HEK293 (cell line): Measurements from ENCODE around the gene CCDC61.
A peak's percentile ranks its signal among the peaks of the same experiment; 100 is the strongest.

Source experiments
- BCL11B ChIP-seq: fragments of 450-650 bp; formaldehyde crosslinking; IDR thresholded peaks from 2 replicates; pipeline ENCODE4 v1.5.1; 2016; ENCODE audit warnings: low read depth, missing biosample characterization, missing genetic modification characterization
- HOXD13 ChIP-seq: sonication (generic); formaldehyde crosslinking; IDR thresholded peaks from 2 replicates; pipeline ENCODE4 v1.8.0; 2022; ENCODE audit warnings: missing genetic modification reagents, borderline replicate concordance
- OVOL3 ChIP-seq: fragments of 450-650 bp; formaldehyde crosslinking; IDR thresholded peaks from 2 replicates; pipeline ENCODE4 v1.5.1; 2016; ENCODE audit warnings: missing biosample characterization, missing genetic modification characterization
- SCRT2 ChIP-seq: fragments of 450-650 bp; formaldehyde crosslinking; IDR thresholded peaks from 2 replicates; pipeline ENCODE4 v1.5.1; 2016; ENCODE audit warnings: missing biosample characterization, missing genetic modification characterization
- SETDB1 ChIP-seq: IDR thresholded peaks from one replicate; pipeline ENCODE4 v1.6.1; 2017; ENCODE audit warnings: mild to moderate bottlenecking, low read length, moderate library complexity, mixed read lengths; ENCODE audit not compliant: insufficient read length
- TCF7L2 ChIP-seq: IDR thresholded peaks from 2 replicates; pipeline ENCODE4 v1.6.1; 2011; ENCODE audit warnings: low read depth, mild to moderate bottlenecking, inconsistent platforms, low read length, moderate library complexity, borderline replicate concordance
- ZNF138 ChIP-seq: fragments of 450-650 bp; formaldehyde crosslinking; IDR thresholded peaks from 2 replicates; pipeline ENCODE4 v1.5.1; 2016; ENCODE audit warnings: missing biosample characterization, missing genetic modification characterization, borderline replicate concordance
- ZNF169 ChIP-seq: fragments of 450-650 bp; formaldehyde crosslinking; IDR thresholded peaks from 2 replicates; pipeline ENCODE4 v1.5.1; 2016; ENCODE audit warnings: missing biosample characterization, missing genetic modification characterization
- ZNF174 ChIP-seq: fragments of 450-650 bp; formaldehyde crosslinking; IDR thresholded peaks from 2 replicates; pipeline ENCODE4 v1.5.0; 2017; ENCODE audit warnings: missing biosample characterization, mild to moderate bottlenecking, missing genetic modification characterization
- ZNF24 ChIP-seq: fragments of 450-650 bp; formaldehyde crosslinking; IDR thresholded peaks from 2 replicates; pipeline ENCODE4 v1.5.1; 2016; ENCODE audit warnings: missing biosample characterization, missing genetic modification characterization
- ZNF426 ChIP-seq: fragments of 450-650 bp; formaldehyde crosslinking; IDR thresholded peaks from 2 replicates; pipeline ENCODE4 v1.5.1; 2017; ENCODE audit warnings: missing biosample characterization, missing genetic modification characterization, mild to moderate bottlenecking, inconsistent platforms, moderate library complexity
- ZNF433 ChIP-seq: fragments of 450-650 bp; formaldehyde crosslinking; IDR thresholded peaks from 2 replicates; pipeline ENCODE4 v1.5.1; 2016; ENCODE audit warnings: missing biosample characterization, missing genetic modification characterization, low read depth
- ZNF501 ChIP-seq: fragments of 450-650 bp; formaldehyde crosslinking; IDR thresholded peaks from 2 replicates; pipeline ENCODE4 v1.5.1; 2016; ENCODE audit warnings: missing biosample characterization, missing genetic modification characterization
- ZNF510 ChIP-seq: fragments of 450-650 bp; formaldehyde crosslinking; IDR thresholded peaks from 2 replicates; pipeline ENCODE4 v1.5.1; 2018; ENCODE audit warnings: mild to moderate bottlenecking, missing genetic modification characterization, missing biosample characterization; ENCODE audit not compliant: insufficient replicate concordance
- ZNF555 ChIP-seq: fragments of 450-650 bp; formaldehyde crosslinking; conservative IDR thresholded peaks from 2 replicates; pipeline ENCODE4 v1.5.1; 2017; ENCODE audit warnings: missing biosample characterization, mild to moderate bottlenecking, missing genetic modification characterization, inconsistent platforms
- ZNF558 ChIP-seq: fragments of 450-650 bp; formaldehyde crosslinking; IDR thresholded peaks from 2 replicates; pipeline ENCODE4 v1.5.1; 2016; ENCODE audit warnings: missing biosample characterization, missing genetic modification characterization
- ZNF701 ChIP-seq: fragments of 450-650 bp; formaldehyde crosslinking; IDR thresholded peaks from 2 replicates; pipeline ENCODE4 v1.5.1; 2016; ENCODE audit warnings: missing biosample characterization, missing genetic modification characterization
- ZNF704 ChIP-seq: fragments of 450-650 bp; formaldehyde crosslinking; IDR thresholded peaks from 2 replicates; pipeline ENCODE4 v1.5.1; 2016; ENCODE audit warnings: missing biosample characterization, missing genetic modification characterization
- ZNF776 ChIP-seq: fragments of 450-650 bp; formaldehyde crosslinking; IDR thresholded peaks from 2 replicates; pipeline ENCODE4 v1.5.0; 2017; ENCODE audit warnings: missing biosample characterization, missing genetic modification characterization, borderline replicate concordance
- ZNF777 ChIP-seq: fragments of 450-650 bp; formaldehyde crosslinking; IDR thresholded peaks from 2 replicates; pipeline ENCODE4 v1.5.1; 2017; ENCODE audit warnings: missing biosample characterization, missing genetic modification characterization, borderline replicate concordance
- ZNF792 ChIP-seq: fragments of 450-650 bp; formaldehyde crosslinking; IDR thresholded peaks from 2 replicates; pipeline ENCODE4 v1.5.1; 2016; ENCODE audit warnings: missing biosample characterization, missing genetic modification characterization
- TF ChIP-seq, protein P1 (sequence below): fragments of 450-650 bp; formaldehyde crosslinking; conservative IDR thresholded peaks from 2 replicates; pipeline ENCODE4 v1.5.1; 2016; ENCODE audit warnings: low read depth, missing biosample characterization, missing genetic modification characterization
- TF ChIP-seq, protein P2 (sequence below): IDR thresholded peaks from 2 replicates; pipeline ENCODE4 v1.6.1; 2011; ENCODE audit warnings: mild to moderate bottlenecking, low read depth, low read length, borderline replicate concordance
- TF ChIP-seq, protein P3 (sequence below): fragments of 450-650 bp; formaldehyde crosslinking; IDR thresholded peaks from 2 replicates; pipeline ENCODE4 v1.5.1; 2016; ENCODE audit warnings: missing biosample characterization, missing genetic modification characterization
- TF ChIP-seq, protein P4 (sequence below): sonication (generic); formaldehyde crosslinking; IDR thresholded peaks from 2 replicates; pipeline ENCODE4 v1.8.1; 2022; ENCODE audit warnings: mild to moderate bottlenecking, moderate library complexity, missing genetic modification reagents
- TF ChIP-seq, protein P5 (sequence below): fragments of 450-650 bp; formaldehyde crosslinking; IDR thresholded peaks from 2 replicates; pipeline ENCODE4 v1.5.1; 2016; ENCODE audit warnings: missing biosample characterization, missing genetic modification characterization
- TF ChIP-seq, protein P6 (sequence below): fragments of 450-650 bp; IDR thresholded peaks from 2 replicates; pipeline ENCODE4 v1.5.1; 2018; ENCODE audit warnings: missing biosample characterization, missing genetic modification characterization

The CCDC61 gene

DNA sequence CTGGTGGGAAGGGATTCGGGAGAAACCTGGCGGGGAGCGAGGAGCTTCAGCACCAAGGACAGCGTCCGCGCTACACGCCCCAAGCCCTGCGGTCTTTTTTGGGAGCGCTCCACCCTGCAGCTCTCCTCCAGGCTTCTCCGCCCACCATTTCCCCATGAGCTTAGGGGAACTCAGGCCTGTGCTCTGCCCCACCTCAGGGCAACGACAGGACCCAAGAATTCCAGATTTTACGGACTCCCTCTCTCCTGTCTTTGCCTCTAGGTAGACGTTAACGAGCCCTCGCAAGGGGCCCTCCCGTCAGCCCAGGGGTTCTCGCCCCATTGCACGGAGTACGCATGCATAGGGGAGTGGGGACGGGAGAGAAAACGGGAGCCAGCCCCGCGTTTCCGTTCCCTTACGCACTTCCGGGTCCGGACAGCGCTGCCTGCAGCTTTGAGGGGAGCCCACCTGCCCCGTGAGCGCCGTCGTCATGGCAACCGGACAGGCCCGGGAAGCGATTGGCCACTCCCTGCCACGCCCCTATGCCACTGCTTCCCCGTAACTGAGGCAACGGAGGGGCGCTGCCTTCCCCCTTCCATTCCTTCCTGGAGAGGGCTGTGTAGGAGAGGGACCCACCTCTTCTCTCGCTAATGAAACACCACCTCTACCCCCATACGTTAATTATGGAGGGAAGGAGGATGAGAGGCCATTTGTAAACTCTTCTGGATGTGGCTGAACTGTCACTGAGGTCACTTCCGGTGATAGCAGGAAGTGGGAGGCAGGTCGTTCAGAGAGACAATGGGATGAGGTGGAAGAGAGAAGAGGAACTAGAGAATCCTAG, 42.4 kb upstream of the CCDC61 start (continued):
- no peak for TF ChIP-seq OVOL3 (tag by site-specific recombination)
- TF ChIP-seq ZNF555 (tag by site-specific recombination): no peak
- no peak for TF ChIP-seq ZNF701 (tag by site-specific recombination)
- no peak for TF ChIP-seq HOXD13 (CRISPR knock-in tag)
- TF ChIP-seq TCF7L2: no peak
- TF ChIP-seq, protein P1, sequence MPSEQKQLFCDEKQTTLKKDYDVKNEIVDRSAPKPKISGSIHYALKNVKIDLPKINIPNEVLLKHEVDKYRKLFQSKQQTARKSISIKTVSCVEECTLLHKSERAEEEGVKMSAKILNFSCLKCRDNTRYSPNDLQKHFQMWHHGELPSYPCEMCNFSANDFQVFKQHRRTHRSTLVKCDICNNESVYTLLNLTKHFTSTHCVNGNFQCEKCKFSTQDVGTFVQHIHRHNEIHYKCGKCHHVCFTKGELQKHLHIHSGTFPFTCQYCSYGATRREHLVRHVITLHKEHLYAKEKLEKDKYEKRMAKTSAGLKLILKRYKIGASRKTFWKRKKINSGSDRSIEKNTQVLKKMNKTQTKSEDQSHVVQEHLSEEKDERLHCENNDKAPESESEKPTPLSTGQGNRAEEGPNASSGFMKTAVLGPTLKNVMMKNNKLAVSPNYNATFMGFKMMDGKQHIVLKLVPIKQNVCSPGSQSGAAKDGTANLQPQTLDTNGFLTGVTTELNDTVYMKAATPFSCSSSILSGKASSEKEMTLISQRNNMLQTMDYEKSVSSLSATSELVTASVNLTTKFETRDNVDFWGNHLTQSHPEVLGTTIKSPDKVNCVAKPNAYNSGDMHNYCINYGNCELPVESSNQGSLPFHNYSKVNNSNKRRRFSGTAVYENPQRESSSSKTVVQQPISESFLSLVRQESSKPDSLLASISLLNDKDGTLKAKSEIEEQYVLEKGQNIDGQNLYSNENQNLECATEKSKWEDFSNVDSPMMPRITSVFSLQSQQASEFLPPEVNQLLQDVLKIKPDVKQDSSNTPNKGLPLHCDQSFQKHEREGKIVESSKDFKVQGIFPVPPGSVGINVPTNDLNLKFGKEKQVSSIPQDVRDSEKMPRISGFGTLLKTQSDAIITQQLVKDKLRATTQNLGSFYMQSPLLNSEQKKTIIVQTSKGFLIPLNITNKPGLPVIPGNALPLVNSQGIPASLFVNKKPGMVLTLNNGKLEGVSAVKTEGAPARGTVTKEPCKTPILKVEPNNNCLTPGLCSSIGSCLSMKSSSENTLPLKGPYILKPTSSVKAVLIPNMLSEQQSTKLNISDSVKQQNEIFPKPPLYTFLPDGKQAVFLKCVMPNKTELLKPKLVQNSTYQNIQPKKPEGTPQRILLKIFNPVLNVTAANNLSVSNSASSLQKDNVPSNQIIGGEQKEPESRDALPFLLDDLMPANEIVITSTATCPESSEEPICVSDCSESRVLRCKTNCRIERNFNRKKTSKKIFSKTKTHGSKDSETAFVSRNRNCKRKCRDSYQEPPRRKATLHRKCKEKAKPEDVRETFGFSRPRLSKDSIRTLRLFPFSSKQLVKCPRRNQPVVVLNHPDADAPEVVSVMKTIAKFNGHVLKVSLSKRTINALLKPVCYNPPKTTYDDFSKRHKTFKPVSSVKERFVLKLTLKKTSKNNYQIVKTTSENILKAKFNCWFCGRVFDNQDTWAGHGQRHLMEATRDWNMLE (tag by site-specific recombination): peak; percentile 99
- TF ChIP-seq ZNF501 (tag by site-specific recombination): peak; percentile 84
- TF ChIP-seq ZNF426 (tag by site-specific recombination): no peak
- TF ChIP-seq ZNF174 (tag by site-specific recombination): no peak
- no peak for TF ChIP-seq SCRT2 (tag by site-specific recombination)
- TF ChIP-seq ZNF704 (tag by site-specific recombination): no peak
- TF ChIP-seq ZNF776 (tag by site-specific recombination): no peak
- no peak; the same call in 1 of the 2 replicates for TF ChIP-seq ZNF777
- TF ChIP-seq, protein P2, sequence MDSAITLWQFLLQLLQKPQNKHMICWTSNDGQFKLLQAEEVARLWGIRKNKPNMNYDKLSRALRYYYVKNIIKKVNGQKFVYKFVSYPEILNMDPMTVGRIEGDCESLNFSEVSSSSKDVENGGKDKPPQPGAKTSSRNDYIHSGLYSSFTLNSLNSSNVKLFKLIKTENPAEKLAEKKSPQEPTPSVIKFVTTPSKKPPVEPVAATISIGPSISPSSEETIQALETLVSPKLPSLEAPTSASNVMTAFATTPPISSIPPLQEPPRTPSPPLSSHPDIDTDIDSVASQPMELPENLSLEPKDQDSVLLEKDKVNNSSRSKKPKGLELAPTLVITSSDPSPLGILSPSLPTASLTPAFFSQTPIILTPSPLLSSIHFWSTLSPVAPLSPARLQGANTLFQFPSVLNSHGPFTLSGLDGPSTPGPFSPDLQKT: no peak
- TF ChIP-seq, protein P3, sequence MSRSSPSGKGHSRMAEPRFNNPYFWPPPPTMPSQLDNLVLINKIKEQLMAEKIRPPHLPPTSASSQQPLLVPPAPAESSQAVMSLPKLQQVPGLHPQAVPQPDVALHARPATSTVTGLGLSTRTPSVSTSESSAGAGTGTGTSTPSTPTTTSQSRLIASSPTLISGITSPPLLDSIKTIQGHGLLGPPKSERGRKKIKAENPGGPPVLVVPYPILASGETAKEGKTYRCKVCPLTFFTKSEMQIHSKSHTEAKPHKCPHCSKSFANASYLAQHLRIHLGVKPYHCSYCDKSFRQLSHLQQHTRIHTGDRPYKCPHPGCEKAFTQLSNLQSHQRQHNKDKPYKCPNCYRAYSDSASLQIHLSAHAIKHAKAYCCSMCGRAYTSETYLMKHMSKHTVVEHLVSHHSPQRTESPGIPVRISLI (tag by site-specific recombination): no peak
- no peak for TF ChIP-seq ZNF510 (tag by site-specific recombination)
- TF ChIP-seq ZNF558 (tag by site-specific recombination): no peak
- no peak for TF ChIP-seq ZNF24 (tag by site-specific recombination)
- TF ChIP-seq SETDB1: no peak
- TF ChIP-seq ZNF433 (tag by site-specific recombination): no peak
- no peak for TF ChIP-seq ZNF792
- no peak for TF ChIP-seq ZNF169 (tag by site-specific recombination)
- TF ChIP-seq, protein P4, sequence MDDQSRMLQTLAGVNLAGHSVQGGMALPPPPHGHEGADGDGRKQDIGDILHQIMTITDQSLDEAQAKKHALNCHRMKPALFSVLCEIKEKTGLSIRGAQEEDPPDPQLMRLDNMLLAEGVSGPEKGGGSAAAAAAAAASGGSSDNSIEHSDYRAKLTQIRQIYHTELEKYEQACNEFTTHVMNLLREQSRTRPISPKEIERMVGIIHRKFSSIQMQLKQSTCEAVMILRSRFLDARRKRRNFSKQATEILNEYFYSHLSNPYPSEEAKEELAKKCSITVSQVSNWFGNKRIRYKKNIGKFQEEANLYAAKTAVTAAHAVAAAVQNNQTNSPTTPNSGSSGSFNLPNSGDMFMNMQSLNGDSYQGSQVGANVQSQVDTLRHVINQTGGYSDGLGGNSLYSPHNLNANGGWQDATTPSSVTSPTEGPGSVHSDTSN (CRISPR knock-in tag): peak; percentile 81
- TF ChIP-seq BCL11B: no peak
- TF ChIP-seq, protein P5, sequence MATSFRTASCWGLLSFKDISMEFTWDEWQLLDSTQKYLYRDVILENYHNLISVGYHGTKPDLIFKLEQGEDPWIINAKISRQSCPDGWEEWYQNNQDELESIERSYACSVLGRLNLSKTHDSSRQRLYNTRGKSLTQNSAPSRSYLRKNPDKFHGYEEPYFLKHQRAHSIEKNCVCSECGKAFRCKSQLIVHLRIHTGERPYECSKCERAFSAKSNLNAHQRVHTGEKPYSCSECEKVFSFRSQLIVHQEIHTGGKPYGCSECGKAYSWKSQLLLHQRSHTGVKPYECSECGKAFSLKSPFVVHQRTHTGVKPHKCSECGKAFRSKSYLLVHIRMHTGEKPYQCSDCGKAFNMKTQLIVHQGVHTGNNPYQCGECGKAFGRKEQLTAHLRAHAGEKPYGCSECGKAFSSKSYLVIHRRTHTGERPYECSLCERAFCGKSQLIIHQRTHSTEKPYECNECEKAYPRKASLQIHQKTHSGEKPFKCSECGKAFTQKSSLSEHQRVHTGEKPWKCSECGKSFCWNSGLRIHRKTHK (tag by site-specific recombination): no peak
- TF ChIP-seq ZNF138 (tag by site-specific recombination): no peak
- TF ChIP-seq, protein P6, sequence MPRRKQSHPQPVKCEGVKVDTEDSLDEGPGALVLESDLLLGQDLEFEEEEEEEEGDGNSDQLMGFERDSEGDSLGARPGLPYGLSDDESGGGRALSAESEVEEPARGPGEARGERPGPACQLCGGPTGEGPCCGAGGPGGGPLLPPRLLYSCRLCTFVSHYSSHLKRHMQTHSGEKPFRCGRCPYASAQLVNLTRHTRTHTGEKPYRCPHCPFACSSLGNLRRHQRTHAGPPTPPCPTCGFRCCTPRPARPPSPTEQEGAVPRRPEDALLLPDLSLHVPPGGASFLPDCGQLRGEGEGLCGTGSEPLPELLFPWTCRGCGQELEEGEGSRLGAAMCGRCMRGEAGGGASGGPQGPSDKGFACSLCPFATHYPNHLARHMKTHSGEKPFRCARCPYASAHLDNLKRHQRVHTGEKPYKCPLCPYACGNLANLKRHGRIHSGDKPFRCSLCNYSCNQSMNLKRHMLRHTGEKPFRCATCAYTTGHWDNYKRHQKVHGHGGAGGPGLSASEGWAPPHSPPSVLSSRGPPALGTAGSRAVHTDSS (tag by site-specific recombination): no peak
